ENCODE measurements around the gene ASIC4. TPM values are rescaled to one million over a fixed set of nuclear protein-coding genes. Genes with fewer than 3 reads are reported as not detected.

Gene ASIC4
- polyA plus RNA-seq, 3 donors = not detected

DNA sequence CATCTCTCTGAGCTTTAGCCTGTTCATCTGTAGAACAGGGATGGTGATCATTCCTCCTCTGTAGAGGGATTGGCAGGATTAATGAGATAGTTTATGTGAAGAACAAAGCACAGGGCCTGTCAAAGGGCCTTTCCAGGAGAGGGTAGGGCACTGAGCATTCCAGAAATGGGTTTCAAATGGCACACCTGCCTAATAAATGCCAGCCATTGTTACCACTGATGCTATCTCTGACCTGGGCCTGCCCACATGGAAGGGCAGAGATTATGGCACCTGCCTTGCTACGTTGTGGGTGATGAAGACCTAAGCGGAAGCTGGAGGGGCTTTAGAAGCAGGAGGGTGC is 46.6 kb upstream of the ASIC4 start:
- H3K27me3 Mint-ChIP-seq (ENCODE audit: low read depth in 3 of 3) = peaks cover 3 to 6% (median 4%) of the 10 kb centered on the region in 3 donors
- 96% methylated on average over 2 of the region's 2 CpGs for WGBS (ENCODE audit: insufficient coverage)
- Histone ChIP-seq H3K27me3 (ENCODE audit: control insufficient read depth in 2 of 2, insufficient read depth in 2 of 2, low read length in 2 of 2) (no peaks in the 10 kb centered on the region), H2AFZ (ENCODE audit: insufficient read depth, low read depth, low read length, poor library complexity, severe bottlenecking) (no peak overlapping the region), H3K9me3 (replicated peaks in 1 of 2; ENCODE audit: control insufficient read depth in 1 of 2, insufficient read depth in 1 of 2, low read length in 2 of 2) (no peaks in the 10 kb centered on the region), H3K4me1 (ENCODE audit: control insufficient read depth in 1 of 2, insufficient read depth in 2 of 2, low read length in 2 of 2) (no peaks in the 10 kb centered on the region), H3K27ac (ENCODE audit: low read depth in 1 of 2, low read length in 2 of 2) (no peak overlapping the region), H3K4me3 (replicated peaks in 1 of 3; ENCODE audit: low read depth in 2 of 3, low read length in 3 of 3) (no peak overlapping the region), H3K79me2 (ENCODE audit: insufficient read depth, low read length) (no peaks in the 10 kb centered on the region), H3K9ac (ENCODE audit: insufficient read depth, low read length, poor library complexity, severe bottlenecking) (no peak overlapping the region), H4K20me1 (ENCODE audit: insufficient read depth, low read length) (no peaks in the 10 kb centered on the region), H3K36me3 (replicated peaks in 1 of 2; ENCODE audit: control insufficient read depth in 1 of 2, insufficient read depth in 2 of 2, low read length in 2 of 2) (no peaks in the 10 kb centered on the region), H3K4me2 (replicated peaks; ENCODE audit: extremely low read depth, low read length, poor library complexity, severe bottlenecking) (no peak overlapping the region)
- DNase-seq = no peak
- H3K36me3 Mint-ChIP-seq = no peaks in the 10 kb centered on the region
- H3K27ac Mint-ChIP-seq = no peak overlapping the region
- intact Hi-C loops (cut with micrococcal nuclease) = no loop called here
- TF ChIP-seq, protein P1, sequence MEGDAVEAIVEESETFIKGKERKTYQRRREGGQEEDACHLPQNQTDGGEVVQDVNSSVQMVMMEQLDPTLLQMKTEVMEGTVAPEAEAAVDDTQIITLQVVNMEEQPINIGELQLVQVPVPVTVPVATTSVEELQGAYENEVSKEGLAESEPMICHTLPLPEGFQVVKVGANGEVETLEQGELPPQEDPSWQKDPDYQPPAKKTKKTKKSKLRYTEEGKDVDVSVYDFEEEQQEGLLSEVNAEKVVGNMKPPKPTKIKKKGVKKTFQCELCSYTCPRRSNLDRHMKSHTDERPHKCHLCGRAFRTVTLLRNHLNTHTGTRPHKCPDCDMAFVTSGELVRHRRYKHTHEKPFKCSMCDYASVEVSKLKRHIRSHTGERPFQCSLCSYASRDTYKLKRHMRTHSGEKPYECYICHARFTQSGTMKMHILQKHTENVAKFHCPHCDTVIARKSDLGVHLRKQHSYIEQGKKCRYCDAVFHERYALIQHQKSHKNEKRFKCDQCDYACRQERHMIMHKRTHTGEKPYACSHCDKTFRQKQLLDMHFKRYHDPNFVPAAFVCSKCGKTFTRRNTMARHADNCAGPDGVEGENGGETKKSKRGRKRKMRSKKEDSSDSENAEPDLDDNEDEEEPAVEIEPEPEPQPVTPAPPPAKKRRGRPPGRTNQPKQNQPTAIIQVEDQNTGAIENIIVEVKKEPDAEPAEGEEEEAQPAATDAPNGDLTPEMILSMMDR (IDR thresholded peaks at IDR 0.05) = no peak
- peaks cover 0 to 2% (median 0%) of the 10 kb centered on the region in 7 donors for H3K9me3 Mint-ChIP-seq
- no peaks in the 10 kb centered on the region for H3K4me1 Mint-ChIP-seq
- H3K4me3 Mint-ChIP-seq = no peak overlapping the region

DNA sequence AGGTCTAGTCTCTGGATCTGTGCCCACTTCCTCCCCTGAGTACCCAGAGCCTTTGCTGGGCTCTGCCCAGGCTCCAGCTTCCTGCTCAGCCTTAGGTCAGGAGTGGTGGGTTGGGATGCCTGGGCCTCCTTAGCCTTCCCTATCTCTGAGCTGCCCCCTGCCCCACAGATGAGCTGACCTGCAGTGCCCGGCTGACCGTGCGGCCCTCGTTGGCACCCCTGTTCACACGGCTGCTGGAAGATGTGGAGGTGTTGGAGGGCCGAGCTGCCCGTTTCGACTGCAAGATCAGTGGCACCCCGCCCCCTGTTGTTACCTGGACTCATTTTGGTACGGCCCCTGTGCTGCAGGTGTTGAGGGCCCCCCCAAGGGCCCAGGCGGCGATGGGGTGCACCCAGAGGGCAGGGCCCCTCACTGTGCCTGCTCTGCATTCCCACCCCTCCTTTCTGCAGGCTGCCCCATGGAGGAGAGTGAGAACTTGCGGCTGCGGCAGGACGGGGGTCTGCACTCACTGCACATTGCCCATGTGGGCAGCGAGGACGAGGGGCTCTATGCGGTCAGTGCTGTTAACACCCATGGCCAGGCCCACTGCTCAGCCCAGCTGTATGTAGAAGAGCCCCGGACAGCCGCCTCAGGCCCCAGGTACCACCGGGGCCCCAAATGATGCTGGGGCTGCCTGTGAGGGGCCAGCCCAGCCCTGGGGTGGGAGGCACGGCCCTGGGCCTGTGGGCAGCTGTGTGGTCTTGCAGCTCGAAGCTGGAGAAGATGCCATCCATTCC is 45.7 kb upstream of the ASIC4 start:
- H3K27me3 Mint-ChIP-seq (ENCODE audit: low read depth in 3 of 3) = peaks cover 3 to 6% (median 5%) of the 10 kb centered on the region in 3 donors
- Histone ChIP-seq H3K9ac (ENCODE audit: insufficient read depth, low read length, poor library complexity, severe bottlenecking) (no peak overlapping the region), H3K27ac (ENCODE audit: low read depth in 1 of 2, low read length in 2 of 2) (no peak overlapping the region), H3K4me1 (ENCODE audit: control insufficient read depth in 1 of 2, insufficient read depth in 2 of 2, low read length in 2 of 2) (no peaks in the 10 kb centered on the region), H4K20me1 (ENCODE audit: insufficient read depth, low read length) (no peaks in the 10 kb centered on the region), H3K79me2 (ENCODE audit: insufficient read depth, low read length) (no peaks in the 10 kb centered on the region), H3K4me2 (replicated peaks; ENCODE audit: extremely low read depth, low read length, poor library complexity, severe bottlenecking) (no peak overlapping the region), H3K36me3 (replicated peaks in 1 of 2; ENCODE audit: control insufficient read depth in 1 of 2, insufficient read depth in 2 of 2, low read length in 2 of 2) (no peaks in the 10 kb centered on the region), H3K4me3 (replicated peaks in 1 of 3; ENCODE audit: low read depth in 2 of 3, low read length in 3 of 3) (no peak overlapping the region), H2AFZ (ENCODE audit: insufficient read depth, low read depth, low read length, poor library complexity, severe bottlenecking) (no peak overlapping the region), H3K9me3 (replicated peaks in 1 of 2; ENCODE audit: control insufficient read depth in 1 of 2, insufficient read depth in 1 of 2, low read length in 2 of 2) (no peaks in the 10 kb centered on the region), H3K27me3 (ENCODE audit: control insufficient read depth in 2 of 2, insufficient read depth in 2 of 2, low read length in 2 of 2) (no peaks in the 10 kb centered on the region)
- H3K36me3 Mint-ChIP-seq = no peaks in the 10 kb centered on the region
- H3K27ac Mint-ChIP-seq = no peak overlapping the region
- TF ChIP-seq, protein P1 (IDR thresholded peaks at IDR 0.05) = no peak
- H3K4me1 Mint-ChIP-seq = no peaks in the 10 kb centered on the region
- DNase-seq = no peak
- 97% methylated on average over 20 of the region's 23 CpGs for WGBS (ENCODE audit: insufficient coverage)
- intact Hi-C loops (cut with micrococcal nuclease) = no loop called here
- peaks cover 0 to 2% (median 0%) of the 10 kb centered on the region in 7 donors for H3K9me3 Mint-ChIP-seq
- no peak overlapping the region for H3K4me3 Mint-ChIP-seq
